HEK293 (cell line): ENCODE results near the gene GRM6.
A peak's percentile ranks its signal among the peaks of the same experiment; 100 is the strongest.

ENCODE experiments used
- GLIS1 ChIP-seq: fragments of 450-650 bp; formaldehyde crosslinking; IDR thresholded peaks from 2 replicates; pipeline ENCODE4 v1.5.1; 2016; ENCODE audit warnings: missing biosample characterization, missing genetic modification characterization
- HOXD13 ChIP-seq: sonication (generic); formaldehyde crosslinking; IDR thresholded peaks from 2 replicates; pipeline ENCODE4 v1.8.0; 2022; ENCODE audit warnings: missing genetic modification reagents, borderline replicate concordance
- KLF7 ChIP-seq: fragments of 450-650 bp; formaldehyde crosslinking; IDR thresholded peaks from 2 replicates; pipeline ENCODE4 v1.5.1; 2016; ENCODE audit warnings: missing biosample characterization, missing genetic modification characterization, borderline replicate concordance
- KLF9 ChIP-seq: fragments of 450-650 bp; formaldehyde crosslinking; IDR thresholded peaks from 2 replicates; pipeline ENCODE4 v1.5.1; 2016; ENCODE audit warnings: missing biosample characterization, missing genetic modification characterization, low read depth
- MZF1 ChIP-seq: fragments of 450-650 bp; formaldehyde crosslinking; IDR thresholded peaks from 2 replicates; pipeline ENCODE4 v1.5.1; 2017; ENCODE audit warnings: missing biosample characterization, missing genetic modification characterization, borderline replicate concordance
- OSR2 ChIP-seq: fragments of 450-650 bp; formaldehyde crosslinking; IDR thresholded peaks from 2 replicates; pipeline ENCODE4 v1.5.1; 2016; ENCODE audit warnings: missing biosample characterization, missing genetic modification characterization
- PBX3 ChIP-seq: sonication (generic); formaldehyde crosslinking; IDR thresholded peaks from 2 replicates; pipeline ENCODE4 v1.8.1; 2022; ENCODE audit warnings: mild to moderate bottlenecking, moderate library complexity, missing genetic modification reagents
- PRDM10 ChIP-seq: fragments of 450-650 bp; formaldehyde crosslinking; IDR thresholded peaks from 2 replicates; pipeline ENCODE4 v1.5.1; 2016; ENCODE audit warnings: missing biosample characterization, missing genetic modification characterization
- REPIN1 ChIP-seq: fragments of 450-650 bp; formaldehyde crosslinking; IDR thresholded peaks from 2 replicates; pipeline ENCODE4 v1.5.1; 2017; ENCODE audit warnings: missing biosample characterization, missing genetic modification characterization, low read depth
- SP2 ChIP-seq: fragments of 450-650 bp; formaldehyde crosslinking; IDR thresholded peaks from 2 replicates; pipeline ENCODE4 v1.5.1; 2016; ENCODE audit warnings: missing biosample characterization, missing genetic modification characterization
- SP7 ChIP-seq: fragments of 450-650 bp; formaldehyde crosslinking; IDR thresholded peaks from 2 replicates; pipeline ENCODE4 v1.5.1; 2016; ENCODE audit warnings: missing biosample characterization, missing genetic modification characterization
- TCF7L2 ChIP-seq: IDR thresholded peaks from 2 replicates; pipeline ENCODE4 v1.6.1; 2011; ENCODE audit warnings: low read depth, mild to moderate bottlenecking, inconsistent platforms, low read length, moderate library complexity, borderline replicate concordance
- ZBTB8A ChIP-seq: fragments of 450-650 bp; formaldehyde crosslinking; IDR thresholded peaks from 2 replicates; pipeline ENCODE4 v1.5.1; 2016; ENCODE audit warnings: missing biosample characterization, missing genetic modification characterization
- ZFP41 ChIP-seq: fragments of 450-650 bp; formaldehyde crosslinking; IDR thresholded peaks from 2 replicates; pipeline ENCODE4 v1.5.1; 2016; ENCODE audit warnings: missing biosample characterization, missing genetic modification characterization, borderline replicate concordance
- ZIC2 ChIP-seq: fragments of 450-650 bp; formaldehyde crosslinking; IDR thresholded peaks from 2 replicates; pipeline ENCODE4 v1.5.1; 2016; ENCODE audit warnings: missing biosample characterization, missing genetic modification characterization
- ZNF148 ChIP-seq: fragments of 450-650 bp; formaldehyde crosslinking; IDR thresholded peaks from 2 replicates; pipeline ENCODE4 v1.5.0; 2017; ENCODE audit warnings: missing biosample characterization, missing genetic modification characterization, borderline replicate concordance
- ZNF266 ChIP-seq: fragments of 450-650 bp; formaldehyde crosslinking; IDR thresholded peaks from 2 replicates; pipeline ENCODE4 v1.5.1; 2016; ENCODE audit warnings: missing biosample characterization, missing genetic modification characterization, low read depth
- ZNF311 ChIP-seq: fragments of 450-650 bp; formaldehyde crosslinking; IDR thresholded peaks from 2 replicates; pipeline ENCODE4 v1.5.1; 2017; ENCODE audit warnings: missing biosample characterization, missing genetic modification characterization, borderline replicate concordance
- ZNF398 ChIP-seq: fragments of 450-650 bp; formaldehyde crosslinking; IDR thresholded peaks from 2 replicates; pipeline ENCODE4 v1.5.1; 2017; ENCODE audit warnings: missing biosample characterization, missing genetic modification characterization
- ZNF416 ChIP-seq: fragments of 450-650 bp; formaldehyde crosslinking; IDR thresholded peaks from 2 replicates; pipeline ENCODE4 v1.5.1; 2016; ENCODE audit warnings: missing biosample characterization, missing genetic modification characterization
- ZNF514 ChIP-seq: fragments of 450-650 bp; formaldehyde crosslinking; IDR thresholded peaks from 2 replicates; pipeline ENCODE4 v1.5.1; 2016; ENCODE audit warnings: missing biosample characterization, missing genetic modification characterization
- ZNF530 ChIP-seq: fragments of 450-650 bp; formaldehyde crosslinking; IDR thresholded peaks from 2 replicates; pipeline ENCODE4 v1.5.1; 2016; ENCODE audit warnings: low read depth, missing biosample characterization, missing genetic modification characterization
- ZNF555 ChIP-seq: fragments of 450-650 bp; formaldehyde crosslinking; conservative IDR thresholded peaks from 2 replicates; pipeline ENCODE4 v1.5.1; 2017; ENCODE audit warnings: missing biosample characterization, mild to moderate bottlenecking, missing genetic modification characterization, inconsistent platforms
- ZNF621 ChIP-seq: fragments of 450-650 bp; formaldehyde crosslinking; IDR thresholded peaks from 2 replicates; pipeline ENCODE4 v1.5.1; 2017; ENCODE audit warnings: missing biosample characterization, missing genetic modification characterization
- ZNF768 ChIP-seq: fragments of 450-650 bp; formaldehyde crosslinking; IDR thresholded peaks from 2 replicates; pipeline ENCODE4 v1.5.1; 2018; ENCODE audit warnings: missing biosample characterization, mild to moderate bottlenecking, missing genetic modification characterization
- ZNF843 ChIP-seq: fragments of 450-650 bp; formaldehyde crosslinking; IDR thresholded peaks from 2 replicates; pipeline ENCODE4 v1.5.1; 2016; ENCODE audit warnings: missing biosample characterization, missing genetic modification characterization
- ZSCAN16 ChIP-seq: fragments of 450-650 bp; formaldehyde crosslinking; IDR thresholded peaks from 2 replicates; pipeline ENCODE4 v1.5.1; 2016; ENCODE audit warnings: missing biosample characterization, missing genetic modification characterization
- ZSCAN18 ChIP-seq: fragments of 450-650 bp; formaldehyde crosslinking; IDR thresholded peaks from 2 replicates; pipeline ENCODE4 v1.5.1; 2016; ENCODE audit warnings: missing biosample characterization, missing genetic modification characterization
- ZSCAN5A ChIP-seq: fragments of 450-650 bp; formaldehyde crosslinking; IDR thresholded peaks from 2 replicates; pipeline ENCODE4 v1.5.1; 2016; ENCODE audit warnings: missing biosample characterization, missing genetic modification characterization

The GRM6 gene

GRCh38 chr5:179023528-179024189 lies 28.5 kb upstream of the GRM6 start, which contains the start of gene ZNF879 (continued):
- TF ChIP-seq PBX3 (CRISPR knock-in tag) (no peak), OSR2 (tag by site-specific recombination) (no peak), TCF7L2 (no peak), ZIC2 (tag by site-specific recombination) (no peak), ZNF148 (tag by site-specific recombination) (no peak), ZNF555 (tag by site-specific recombination) (no peak), KLF7 (tag by site-specific recombination) (no peak), ZNF311 (tag by site-specific recombination) (no peak), ZFP41 (tag by site-specific recombination) (no peak), MZF1 (tag by site-specific recombination) (no peak), ZNF266 (tag by site-specific recombination) (no peak), ZNF416 (no peak), ZSCAN16 (tag by site-specific recombination) (no peak), ZSCAN18 (tag by site-specific recombination) (no peak), GLIS1 (tag by site-specific recombination) (peak; percentile 52; the same call in 1 of the 2 replicates), PRDM10 (tag by site-specific recombination) (peak; percentile 22; the same call in 1 of the 2 replicates), ZNF621 (tag by site-specific recombination) (no peak), ZSCAN5A (tag by site-specific recombination) (no peak), ZNF398 (no peak), HOXD13 (no peak), REPIN1 (no peak), ZBTB8A (tag by site-specific recombination) (peak; percentile 81), SP2 (tag by site-specific recombination) (no peak; the same call in 1 of the 2 replicates), ZNF768 (no peak), ZNF530 (no peak), SP7 (no peak; the same call in 1 of the 2 replicates), ZNF843 (tag by site-specific recombination) (no peak), ZNF514 (tag by site-specific recombination) (no peak), KLF9 (tag by site-specific recombination) (peak; percentile 49)
